Measurements from ENCODE around the gene ZNF280B.
"Not testable (repeated sequence)": the region's sequence is repeated elsewhere in the genome, so short reads cannot be mapped to it uniquely, and the experiment has no call there.

ZNF280B gene

DNA sequence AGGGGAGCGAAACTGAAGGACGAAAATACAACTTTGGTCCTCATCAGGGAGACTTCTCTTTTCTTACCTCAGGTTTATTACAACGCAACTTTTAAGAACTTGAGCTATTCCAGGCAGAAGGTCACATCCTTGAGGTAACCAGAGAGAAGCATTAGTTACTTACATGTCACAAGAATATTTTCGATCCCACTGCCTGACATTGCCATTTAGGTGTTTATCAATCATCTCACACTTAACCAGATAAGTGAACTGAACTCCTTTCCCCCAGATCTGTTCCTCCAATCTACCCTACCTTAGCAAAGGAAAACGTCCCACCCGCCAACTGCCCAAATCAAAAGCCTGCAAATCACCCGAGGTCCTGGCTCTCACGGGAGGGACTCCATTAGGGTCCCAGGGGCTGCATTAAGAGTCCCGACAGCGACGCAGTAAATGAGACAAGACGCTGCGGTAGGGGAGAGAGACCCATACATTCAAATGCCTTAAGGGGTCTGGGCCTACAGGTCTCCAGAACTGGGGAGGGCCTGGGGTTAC lies 734 bp downstream of the ZNF280B start:
- DNase-seq (ENCODE audit: low spot score) = peak; percentile 4

- no peak for DNase-seq (ENCODE audit: low spot score)
Observed at GRCh38 chr22:22506736-22507135, 1.8 kb downstream of the ZNF280B start.

DNA sequence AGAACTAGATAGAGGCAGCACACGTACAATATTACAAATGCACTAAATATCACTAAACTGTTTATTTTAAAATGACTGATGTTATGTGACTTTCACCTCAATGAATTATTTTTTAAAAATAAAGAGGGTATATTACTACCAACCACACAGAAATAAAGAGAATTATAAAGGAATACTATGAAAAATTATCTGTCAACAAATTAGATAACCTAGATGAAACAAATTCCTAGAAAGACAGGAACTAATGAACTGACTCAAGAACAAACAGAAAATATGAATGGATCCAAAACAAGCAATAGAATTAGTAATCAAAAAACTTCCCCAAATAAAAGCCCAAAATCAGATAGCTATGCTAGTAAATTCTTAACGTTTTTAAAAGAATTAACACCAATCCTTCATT lies 10.3 kb downstream of the ZNF280B start:
- no peak for DNase-seq (ENCODE audit: low spot score)

DNA sequence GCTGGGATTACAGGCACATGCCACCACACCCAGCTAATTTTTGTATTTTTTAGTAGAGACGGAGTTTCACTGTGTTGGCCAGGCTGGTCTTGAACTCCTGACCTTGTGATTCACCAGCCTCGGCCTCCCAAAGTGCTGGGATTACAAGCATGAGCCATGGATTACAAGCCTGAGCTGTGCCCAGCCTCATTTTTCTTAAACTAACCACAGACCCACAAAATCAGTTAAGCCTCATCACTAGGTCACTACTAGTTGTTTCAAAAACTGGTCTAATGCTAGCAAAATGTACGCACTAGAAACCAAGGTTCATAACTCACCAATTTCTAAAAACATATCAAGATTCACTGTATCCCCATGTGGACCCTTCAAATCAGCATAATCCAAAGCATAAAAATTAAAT lies 17.0 kb downstream of the ZNF280B start:
- DNase-seq (ENCODE audit: low spot score) = not testable (repeated sequence)

DNA sequence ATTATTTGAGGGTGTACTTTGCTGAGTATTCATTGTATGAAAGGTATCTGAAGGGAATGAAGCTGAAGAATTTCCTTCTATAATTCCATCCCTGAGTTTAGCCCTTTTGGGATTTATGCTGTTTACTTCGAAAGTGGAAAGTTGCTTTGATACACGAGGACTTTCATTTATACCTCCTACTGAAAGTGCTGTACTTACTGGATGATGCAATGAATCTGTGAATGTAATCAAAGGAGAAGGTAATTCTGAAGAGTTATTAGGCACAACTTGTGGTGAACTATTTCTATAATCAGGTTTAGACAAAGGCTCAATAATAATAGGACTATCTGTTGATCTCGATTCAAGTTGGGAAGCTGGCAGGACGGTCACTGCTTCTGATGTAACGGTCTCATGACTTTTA lies 19.8 kb downstream of the ZNF280B start:
- no peak for DNase-seq (ENCODE audit: low spot score)

- no peak for DNase-seq (ENCODE audit: low spot score)
Observed at GRCh38 chr22:22487869-22488597, 20.5 kb downstream of the ZNF280B start.

DNA sequence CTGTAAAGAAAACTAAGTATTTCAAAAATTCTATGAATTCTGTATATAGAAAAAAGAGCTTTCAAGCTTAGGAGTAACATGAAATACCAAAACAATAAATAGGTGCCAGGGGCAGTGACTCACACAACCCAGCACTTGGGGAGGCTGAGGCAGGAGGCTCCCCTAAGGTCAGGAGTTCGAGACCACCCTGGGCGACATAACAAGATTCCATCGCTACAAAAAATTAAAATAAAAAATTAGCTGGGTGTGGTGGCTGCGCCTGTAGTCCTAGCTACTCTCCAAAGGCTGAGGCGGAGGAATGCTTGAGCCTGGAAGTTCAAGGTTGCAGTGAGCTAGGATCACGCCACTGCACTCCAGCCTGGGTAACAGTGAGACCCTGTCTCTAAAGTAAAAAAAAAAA lies 21.5 kb downstream of the ZNF280B start:
- no peak for DNase-seq (ENCODE audit: low spot score)

- no peak for DNase-seq (ENCODE audit: low spot score)
Observed at GRCh38 chr22:22486132-22486899, 22.2 kb downstream of the ZNF280B start.

DNA sequence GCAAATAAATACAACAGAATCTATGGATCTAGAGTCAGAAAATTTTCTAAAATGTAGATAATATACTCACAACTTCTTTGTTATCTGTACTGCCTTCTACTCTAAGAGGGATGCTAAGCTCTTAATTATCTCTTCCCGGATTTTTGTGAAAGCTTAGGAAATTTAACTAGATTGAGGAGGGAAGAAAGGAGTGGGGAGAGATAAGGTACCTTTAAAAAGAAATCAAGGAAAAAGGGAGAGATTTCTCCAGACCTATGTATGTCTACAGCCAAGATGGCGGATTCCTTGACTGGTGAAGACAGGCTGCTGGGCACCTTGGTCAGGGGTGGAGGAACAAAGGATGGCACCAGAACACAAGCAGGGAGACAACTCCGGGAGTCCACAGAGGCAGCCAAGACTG lies 23.0 kb downstream of the ZNF280B start:
- DNase-seq (ENCODE audit: low spot score) = no peak

GRCh38 chr22:22484023-22484422 lies 24.5 kb downstream of the ZNF280B start:
- no peak for DNase-seq (ENCODE audit: low spot score)

GRCh38 chr22:22480940-22481339 lies 27.6 kb downstream of the ZNF280B start:
- no peak for DNase-seq (ENCODE audit: low spot score)

GRCh38 chr22:22479999-22480532 lies 28.5 kb downstream of the ZNF280B start:
- DNase-seq (ENCODE audit: low spot score) = no peak

DNA sequence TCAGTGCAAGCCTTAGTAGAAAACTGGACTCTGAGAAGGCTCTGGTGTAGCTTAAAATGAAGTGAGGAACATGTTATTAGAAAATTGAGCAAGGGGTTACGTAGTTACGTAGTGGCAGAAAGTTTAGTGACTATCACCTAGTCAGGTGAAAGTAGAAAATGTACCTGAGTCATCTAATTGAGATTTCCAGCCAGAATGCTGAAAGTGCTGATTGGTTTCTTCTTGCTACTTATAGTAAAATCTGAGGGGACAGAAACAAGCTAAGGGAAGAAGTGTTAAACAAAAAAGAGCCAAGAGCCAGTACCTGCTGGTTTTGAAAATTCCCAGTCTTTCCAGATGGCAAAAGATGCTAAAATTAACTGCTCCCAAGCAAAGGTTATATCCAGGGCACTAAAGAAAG lies 29.4 kb downstream of the ZNF280B start:
- no peak for DNase-seq (ENCODE audit: low spot score)

GRCh38 chr22:22478470-22478869 lies 30.1 kb downstream of the ZNF280B start:
- DNase-seq (ENCODE audit: low spot score) = no peak

DNA sequence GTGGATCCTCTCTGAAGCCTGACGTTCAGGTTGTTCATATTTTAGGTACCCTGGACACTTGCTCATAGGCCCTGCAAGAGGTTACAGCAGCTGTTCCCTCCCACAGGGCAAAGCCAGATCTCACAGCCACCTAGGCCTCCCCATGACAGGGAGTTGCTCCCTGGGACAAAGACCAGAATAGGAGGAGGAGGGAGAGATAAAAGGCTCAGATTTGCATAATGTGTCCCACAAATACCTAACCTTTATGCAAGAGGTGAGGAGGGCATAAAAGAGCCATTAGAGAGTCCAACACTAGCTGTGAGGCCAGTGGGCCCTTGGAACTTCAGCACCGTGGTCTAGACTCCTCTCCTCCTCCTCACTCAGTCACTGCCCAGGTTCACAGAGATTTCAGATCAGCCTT lies 33.8 kb downstream of the ZNF280B start:
- DNase-seq (ENCODE audit: low spot score) = no peak

DNA sequence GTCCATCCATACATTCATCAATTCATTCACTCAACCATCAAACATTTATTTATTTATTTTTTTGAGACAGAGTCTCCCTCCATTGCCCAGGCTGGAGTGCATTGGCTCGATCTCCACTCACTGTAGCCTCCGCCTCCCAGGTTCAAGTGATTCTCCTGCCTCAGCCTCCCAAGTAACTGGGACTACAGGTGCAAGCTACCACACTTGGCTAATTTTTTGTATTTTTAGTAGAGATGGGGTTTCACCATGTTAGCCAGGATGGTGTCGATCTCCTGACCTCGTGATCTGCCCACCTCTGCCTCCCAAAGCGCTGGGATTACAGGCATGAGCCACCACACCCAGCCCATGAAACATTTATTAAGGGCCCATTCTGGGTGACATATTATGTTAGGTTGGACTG lies 37.4 kb downstream of the ZNF280B start:
- DNase-seq (ENCODE audit: low spot score) = not testable (repeated sequence)

- DNase-seq (ENCODE audit: low spot score) = no peak
Observed at GRCh38 chr22:22469527-22469926, 39.0 kb downstream of the ZNF280B start.

DNA sequence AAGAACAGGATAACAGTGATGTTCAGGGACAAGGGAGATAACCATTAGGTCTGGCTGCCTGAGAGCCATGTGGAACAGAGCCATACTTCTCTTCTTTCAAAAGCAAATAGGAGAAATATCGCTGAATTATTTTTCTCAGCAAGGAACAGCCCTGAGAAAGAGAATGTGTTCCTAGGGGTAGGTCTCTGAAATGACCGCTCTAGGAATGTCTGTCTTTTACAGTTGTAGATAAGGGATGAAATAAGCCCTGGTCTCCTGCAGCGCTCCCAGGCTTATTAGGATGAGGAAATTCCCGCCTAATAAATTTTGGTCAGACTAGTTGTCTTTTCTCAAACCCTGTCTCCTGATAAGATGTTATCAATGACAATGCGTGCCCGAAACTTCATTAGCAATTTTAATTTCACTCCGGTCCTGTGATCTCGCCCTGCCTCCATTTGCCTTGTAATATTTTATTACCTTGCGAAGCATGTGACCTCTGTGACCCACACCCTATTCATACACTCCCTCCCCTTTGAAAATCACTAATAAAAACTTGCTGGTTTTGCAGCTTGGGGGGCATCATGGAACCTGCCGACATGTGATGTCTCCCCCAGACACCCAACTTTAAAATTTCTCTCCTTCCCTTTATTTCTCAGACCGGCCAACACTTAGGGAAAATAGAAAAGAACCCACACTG lies 39.6 kb downstream of the ZNF280B start:
- DNase-seq (ENCODE audit: low spot score) = not testable (repeated sequence)

DNA sequence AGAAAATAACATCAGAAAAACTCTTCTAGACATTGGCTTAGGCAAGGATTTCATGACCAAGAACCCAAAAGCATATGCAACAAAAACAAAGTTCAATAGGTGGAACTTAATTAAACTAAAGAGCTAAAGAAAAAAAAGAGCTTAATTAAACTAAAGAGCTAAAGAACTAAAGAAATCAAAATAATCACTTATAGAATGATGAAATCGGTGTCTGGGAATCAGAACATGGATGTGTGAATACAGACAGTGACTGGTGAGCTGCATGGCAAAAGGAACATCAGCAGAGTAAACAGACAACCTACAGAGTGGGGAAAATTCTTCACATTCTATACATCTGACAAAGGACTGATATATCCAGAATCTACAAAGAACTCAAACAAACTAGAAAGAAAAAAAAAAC lies 41.4 kb downstream of the ZNF280B start:
- DNase-seq (ENCODE audit: low spot score) = no peak

GRCh38 chr22:22465782-22466181 lies 42.8 kb downstream of the ZNF280B start:
- DNase-seq (ENCODE audit: low spot score) = no peak

GRCh38 chr22:22465094-22465602 lies 43.4 kb downstream of the ZNF280B start:
- DNase-seq (ENCODE audit: low spot score) = no peak

DNA sequence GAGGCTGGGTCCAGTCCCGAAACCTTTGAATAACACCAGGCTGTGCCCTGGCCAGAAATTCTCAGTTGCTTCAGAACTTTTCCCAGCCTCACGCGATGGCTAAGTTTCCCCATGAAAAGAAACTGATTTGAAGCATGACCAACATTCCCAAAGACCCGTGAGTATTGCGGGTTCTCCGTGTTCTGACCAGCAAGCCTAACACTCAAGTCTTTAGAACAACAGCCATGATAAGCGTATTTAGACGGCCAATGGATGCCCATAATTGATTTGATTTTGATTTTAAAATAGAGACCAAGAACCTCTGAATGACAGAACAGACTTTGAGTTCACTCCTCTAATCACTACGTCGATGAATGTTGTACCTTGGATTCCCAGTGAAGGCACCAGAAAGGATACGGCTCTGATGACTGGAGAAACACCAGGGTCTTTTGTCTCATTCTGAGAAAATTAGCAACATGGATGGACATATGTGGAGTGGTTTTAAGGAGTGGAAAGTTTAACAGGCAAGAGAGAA lies 43.9 kb downstream of the ZNF280B start:
- DNase-seq (ENCODE audit: low spot score) = no peak
